GM10847 (cell line): Measurements from ENCODE around the gene TMIE.

Source experiments
- POLR2A ChIP-seq: IDR thresholded peaks from 2 replicates; pipeline ENCODE4 v1.6.1; 2011; ENCODE audit not compliant: insufficient read length; ENCODE audit errors: extremely low read depth

TMIE gene

GRCh38 chr3:46701181-46701939, at the start of gene TMIE:
Gene TMIE, plus strand, starts transcription at chr3:46701392. Its CDS starts 96 bp downstream, at chr3:46701488.
- TF ChIP-seq POLR2A, result no peak

GRCh38 chr3:46655271-46655670, 45.9 kb upstream of the TMIE start:
- TF ChIP-seq POLR2A, result no peak

- TF ChIP-seq POLR2A, result no peak
These were observed 44.2 kb upstream of the TMIE start for GRCh38 chr3:46656778-46657556.

GRCh38 chr3:46659285-46659684, 41.9 kb upstream of the TMIE start:
- TF ChIP-seq POLR2A, result no peak

- TF ChIP-seq POLR2A, result no peak
These were observed 41.2 kb upstream of the TMIE start for GRCh38 chr3:46660003-46660402.

GRCh38 chr3:46660543-46661523, 40.4 kb upstream of the TMIE start:
- TF ChIP-seq POLR2A, result no peak

- no peak for TF ChIP-seq POLR2A
These were observed 39.1 kb upstream of the TMIE start for GRCh38 chr3:46661776-46662766.

GRCh38 chr3:46662771-46663551, 38.2 kb upstream of the TMIE start:
- no peak for TF ChIP-seq POLR2A

GRCh38 chr3:46663591-46664135, 37.5 kb upstream of the TMIE start:
- TF ChIP-seq POLR2A, result no peak

- TF ChIP-seq POLR2A, result no peak
These were observed 36.8 kb upstream of the TMIE start for GRCh38 chr3:46664188-46664970.

- TF ChIP-seq POLR2A, result no peak
These were observed 36.0 kb upstream of the TMIE start for GRCh38 chr3:46664971-46665762.
